GM19023 (cell line): ENCODE results near the gene GPX7.

Experiments used
- ATAC-seq: cut with Tn5 transposase; IDR thresholded peaks from one replicate; pipeline ENCODE4 v1.9.1; 2021; ENCODE audit warnings: mild to moderate bottlenecking, moderate library complexity; ENCODE audit not compliant: unreplicated experiment

GPX7 gene

DNA sequence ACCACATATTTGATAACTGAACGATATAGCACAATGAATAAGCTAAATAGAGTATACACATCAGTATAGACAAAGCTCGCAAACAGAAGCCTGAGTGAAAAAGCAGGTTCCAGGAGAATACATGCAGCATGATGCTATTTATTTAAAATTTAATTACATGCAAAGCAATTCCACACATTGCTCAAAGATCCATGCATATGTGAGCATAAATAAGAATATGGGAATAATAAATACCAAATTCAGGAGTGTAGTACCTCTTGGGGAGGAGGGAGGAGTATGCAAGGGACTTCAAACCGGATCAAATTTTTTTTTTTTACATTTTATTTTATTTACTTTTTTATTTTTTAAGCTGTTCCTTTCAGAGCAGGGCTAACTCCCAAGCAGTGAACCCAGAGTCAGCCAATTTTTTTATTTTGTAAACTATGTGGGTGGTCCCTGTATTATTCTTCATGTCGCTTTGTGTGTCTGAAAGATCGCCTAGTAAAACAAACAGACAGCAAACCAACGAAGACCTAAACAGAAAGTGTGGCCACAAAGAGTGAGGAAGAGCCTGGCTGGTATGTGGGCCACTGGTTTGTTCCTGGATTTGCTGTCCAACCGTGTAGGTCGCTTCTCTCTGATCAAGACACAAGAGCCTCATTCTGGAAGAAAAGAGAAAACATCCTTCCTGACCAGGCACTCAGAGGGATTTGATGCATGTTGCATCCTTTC is 26.6 kb downstream of the GPX7 start:
- no peak for ATAC-seq

DNA sequence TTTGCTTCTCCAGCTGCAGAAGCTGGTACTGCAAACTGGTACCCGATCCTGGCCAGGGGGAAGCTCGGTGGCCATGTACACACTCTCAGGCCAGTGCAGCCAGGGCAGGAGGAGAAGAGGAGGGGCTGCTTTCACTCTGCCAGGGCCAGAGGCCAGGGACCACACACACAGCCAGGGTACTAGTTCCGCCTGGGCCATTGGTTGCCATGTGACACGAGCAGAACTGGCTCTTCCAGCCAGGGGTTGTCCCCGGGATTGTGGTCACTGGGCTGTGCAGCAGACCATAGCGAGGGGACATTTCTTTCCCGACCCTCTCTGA is 27.1 kb downstream of the GPX7 start:
- no peak for ATAC-seq

DNA sequence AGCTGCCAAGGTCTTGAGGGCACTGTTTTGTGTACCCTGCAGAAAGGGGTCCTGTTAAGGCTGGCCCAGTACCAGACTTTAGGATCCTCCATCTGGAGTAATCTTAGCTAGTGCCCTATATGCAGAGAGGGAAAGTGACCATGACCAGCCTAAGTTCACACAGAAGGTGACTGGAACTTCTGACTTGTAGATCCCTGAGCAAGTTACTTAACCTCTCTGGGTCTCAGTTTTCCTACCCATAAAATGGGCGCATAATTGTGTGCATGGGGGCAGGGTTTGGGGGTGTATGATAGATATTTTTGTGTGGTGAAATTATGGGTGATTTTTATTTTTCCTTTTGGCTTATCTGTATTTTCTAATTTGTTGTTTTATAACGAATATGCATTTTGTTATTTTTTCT is 27.5 kb downstream of the GPX7 start:
- no peak for ATAC-seq

DNA sequence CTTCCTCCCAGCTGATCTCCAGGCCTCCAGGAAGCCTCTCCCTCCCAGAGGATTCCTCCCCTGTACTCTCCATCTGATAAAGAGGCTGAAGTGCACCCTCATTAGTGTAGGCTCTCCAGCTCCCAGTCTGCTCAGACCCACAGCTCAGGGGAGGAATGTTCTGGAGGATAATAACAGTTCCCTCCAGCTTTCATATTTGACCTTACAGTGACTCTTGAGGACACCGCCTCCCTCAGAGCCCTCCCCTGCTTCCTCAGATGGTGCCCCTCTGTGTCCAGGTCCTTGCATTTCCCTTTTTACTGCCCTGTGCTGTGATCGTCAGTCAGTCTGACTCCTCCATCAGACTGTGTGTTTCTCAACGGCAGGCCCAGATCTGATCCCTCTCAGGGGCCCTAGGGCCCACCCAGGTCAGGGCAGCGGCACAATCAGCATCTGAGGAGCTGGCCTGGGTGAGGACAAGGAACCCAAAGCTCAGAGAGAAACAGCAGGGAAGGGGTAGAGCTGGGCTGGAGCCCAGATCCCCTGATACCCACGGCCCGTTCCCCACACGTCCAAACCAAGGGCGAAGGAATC is 29.7 kb downstream of the GPX7 start:
- ATAC-seq: no peak

DNA sequence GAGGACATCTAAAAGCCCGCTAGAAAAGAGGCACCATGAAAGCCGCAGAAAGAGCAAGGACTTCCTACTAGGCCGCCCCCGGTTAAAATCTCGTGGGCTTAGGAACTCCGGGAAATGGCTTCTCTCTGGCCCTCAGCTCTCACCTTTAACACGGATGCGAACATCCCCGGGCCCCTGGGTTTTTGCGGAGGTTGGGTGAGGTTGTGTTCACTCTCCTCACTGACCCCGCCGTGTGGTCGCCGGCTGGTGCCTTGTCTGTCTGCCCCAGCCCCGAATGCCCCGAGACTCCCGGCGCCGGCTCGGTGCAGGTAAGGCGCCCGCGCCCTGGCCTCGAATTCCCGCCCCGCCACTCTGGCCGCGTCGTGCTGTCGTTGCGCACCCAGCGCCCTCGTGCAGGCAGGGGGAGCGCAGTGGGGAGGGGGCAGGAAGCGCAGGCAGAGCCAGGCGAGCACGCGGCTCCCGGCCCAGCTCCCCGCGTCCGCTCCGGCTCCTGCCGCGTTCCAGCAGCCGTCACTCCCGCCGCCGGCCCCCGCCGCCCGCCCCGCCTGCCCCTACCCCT is 30.6 kb downstream of the GPX7 start, which contains the start of gene SHISAL2A:
TSS of gene SHISAL2A (plus strand) at position 437 of the 559 bp plus-strand sequence. CDS start 326 bp downstream, outside the sequence.
- ATAC-seq: no peak

DNA sequence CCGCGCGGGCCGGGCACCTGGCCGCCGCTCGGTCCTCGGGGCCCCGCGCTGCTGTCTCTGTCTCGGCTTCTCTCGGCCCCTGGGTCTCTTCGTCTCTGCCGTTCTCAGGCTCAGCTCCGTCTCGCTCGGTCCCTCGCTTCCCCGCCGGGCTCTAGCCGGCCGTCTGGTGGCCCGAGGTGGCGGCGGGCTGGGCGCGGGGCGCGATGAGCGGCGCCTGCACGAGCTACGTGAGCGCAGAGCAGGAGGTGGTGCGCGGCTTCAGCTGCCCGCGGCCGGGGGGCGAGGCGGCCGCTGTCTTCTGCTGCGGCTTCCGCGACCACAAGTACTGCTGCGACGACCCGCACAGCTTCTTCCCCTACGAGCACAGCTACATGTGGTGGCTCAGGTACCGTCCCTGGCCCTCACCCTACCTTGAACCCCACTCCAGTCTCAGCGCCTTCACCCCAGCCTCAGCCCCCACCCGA is 31.2 kb downstream of the GPX7 start:
- no peak for ATAC-seq

DNA sequence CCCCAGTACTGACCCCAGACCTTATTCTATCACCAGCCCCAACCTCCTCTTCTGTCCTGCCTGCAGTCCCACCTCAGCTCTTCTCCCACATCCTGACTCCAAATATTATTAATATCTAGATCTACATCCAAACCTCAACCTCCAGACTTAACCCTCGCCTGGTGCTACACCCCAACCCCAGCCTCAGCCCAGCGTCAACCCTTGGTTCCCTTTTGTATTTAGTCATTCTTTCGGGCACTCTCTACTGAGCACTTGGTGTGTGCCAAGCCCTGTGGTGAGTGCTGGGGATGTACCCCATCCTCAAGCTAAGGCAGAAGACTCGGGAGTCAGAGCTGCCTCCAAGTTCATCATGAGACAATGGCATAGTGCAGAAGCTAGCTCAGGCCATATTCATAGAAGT is 31.9 kb downstream of the GPX7 start:
- no peak for ATAC-seq

DNA sequence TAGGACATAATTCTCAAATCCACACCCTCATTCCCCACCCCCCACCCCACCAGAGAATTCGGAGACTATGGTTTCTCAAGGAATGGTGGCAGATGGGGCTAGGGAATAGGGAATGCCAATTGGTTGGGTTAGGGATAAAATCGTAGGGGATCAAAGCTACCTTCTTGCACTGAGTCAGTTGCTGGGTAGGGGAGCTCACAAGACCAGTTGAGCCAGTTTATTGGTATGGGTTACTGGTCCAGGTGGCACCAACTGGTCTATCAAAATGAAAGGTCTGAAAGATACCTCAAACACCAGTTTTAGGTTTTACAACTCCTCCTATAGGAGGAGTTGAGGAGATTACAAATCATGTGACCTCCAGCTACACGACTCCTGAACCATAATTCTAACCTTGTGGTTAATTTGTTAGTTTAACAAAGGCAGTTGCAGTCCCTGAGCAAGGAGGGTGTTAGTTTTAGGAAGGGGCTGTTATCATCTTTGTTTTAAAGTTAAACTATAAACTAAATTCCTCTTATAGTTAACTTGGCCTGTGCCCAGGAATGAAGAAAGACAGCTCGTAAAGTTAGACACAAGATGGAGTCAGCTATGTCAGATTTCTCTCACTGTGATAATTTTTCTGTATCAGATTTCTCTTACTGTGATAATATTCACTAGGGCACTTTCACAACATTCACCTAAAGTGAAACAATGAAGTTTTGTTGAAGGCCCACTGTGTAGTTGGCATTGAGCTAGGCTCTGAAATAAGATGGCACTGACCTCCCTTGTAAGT is 33.3 kb downstream of the GPX7 start:
- ATAC-seq: no peak

DNA sequence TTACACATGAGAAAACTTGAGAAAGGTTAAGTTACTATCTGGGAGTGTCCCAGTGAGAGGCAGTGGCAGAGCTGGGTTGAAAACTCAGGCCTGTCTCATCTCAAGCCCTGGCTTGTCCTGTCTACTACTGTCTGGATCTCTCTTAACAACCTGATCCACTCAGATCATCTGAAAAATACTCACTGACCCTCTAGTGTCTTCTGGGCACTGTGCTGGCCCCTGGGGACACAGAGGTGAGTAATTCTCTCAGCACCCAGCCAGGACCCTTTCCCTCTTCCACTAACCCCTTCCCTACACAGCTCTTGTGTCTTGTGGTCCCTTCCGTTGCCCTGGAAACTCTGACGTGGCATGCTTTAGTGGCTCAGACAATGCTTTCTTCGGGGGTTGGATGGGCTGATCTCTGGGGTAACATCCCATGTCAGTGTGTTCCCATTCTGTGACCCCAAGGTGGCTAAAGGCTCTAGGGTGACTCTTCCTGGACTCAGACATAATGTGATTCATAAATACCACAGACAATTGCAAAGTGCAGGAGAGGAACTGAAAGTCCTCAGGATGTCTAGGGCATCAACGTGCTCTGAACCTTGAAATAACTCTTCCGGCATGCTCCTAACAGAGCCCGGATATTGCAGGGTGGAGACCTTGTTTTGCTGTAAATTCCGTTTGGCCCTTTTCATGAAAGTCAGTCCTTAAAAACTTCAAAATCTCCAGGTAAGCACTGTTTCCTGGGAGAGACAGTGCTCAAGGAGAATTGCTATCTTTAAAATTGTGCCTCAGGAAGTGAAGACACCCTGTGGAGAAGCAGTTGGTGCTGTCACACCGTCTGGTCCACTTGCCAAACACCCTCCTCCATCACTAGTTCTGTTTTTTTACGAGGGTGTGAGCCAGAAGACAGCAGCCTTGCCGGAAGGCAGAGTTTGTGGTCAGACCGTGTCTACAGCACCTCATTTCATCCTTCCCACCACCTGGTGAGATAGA is 34.8 kb downstream of the GPX7 start:
- peak; percentile 64 for ATAC-seq

DNA sequence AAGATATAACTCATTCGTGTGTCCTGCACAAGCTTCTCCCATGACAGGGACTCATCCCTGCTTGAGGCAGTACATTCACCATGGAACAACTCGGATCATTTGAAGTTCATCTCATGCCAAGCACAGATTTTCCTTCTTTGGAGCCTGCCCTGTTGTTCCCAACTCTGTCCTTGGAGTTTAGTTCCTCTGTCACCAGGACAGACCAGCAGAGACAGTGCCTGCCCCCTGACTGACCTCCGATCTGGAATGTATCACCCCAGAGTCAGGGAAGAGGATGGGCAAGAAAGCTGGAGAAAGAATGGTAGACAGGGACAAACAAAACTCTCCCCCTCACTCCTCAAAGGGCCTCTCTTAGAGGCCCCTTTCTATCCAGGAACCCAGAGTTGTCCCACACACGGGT is 35.8 kb downstream of the GPX7 start:
- no peak for ATAC-seq

DNA sequence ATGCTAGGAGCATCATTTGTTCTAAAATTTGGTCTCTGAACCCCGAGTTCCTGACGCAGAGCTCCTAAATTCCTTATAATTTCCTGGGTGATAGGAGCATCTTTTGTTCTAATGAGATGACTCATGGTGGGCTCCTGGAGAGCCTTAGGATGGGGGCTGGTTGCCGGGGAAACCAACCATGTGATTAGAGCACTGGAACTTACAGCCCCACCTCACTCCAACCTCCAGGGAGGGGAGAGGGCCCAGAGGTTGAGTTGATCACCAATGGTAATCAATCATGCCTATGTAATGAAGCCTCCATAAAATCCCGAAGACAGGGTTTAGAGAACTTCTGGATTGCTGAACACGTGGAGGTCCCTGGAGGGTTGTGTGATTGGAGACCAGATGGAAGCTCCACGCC is 38.5 kb downstream of the GPX7 start:
- no peak for ATAC-seq

DNA sequence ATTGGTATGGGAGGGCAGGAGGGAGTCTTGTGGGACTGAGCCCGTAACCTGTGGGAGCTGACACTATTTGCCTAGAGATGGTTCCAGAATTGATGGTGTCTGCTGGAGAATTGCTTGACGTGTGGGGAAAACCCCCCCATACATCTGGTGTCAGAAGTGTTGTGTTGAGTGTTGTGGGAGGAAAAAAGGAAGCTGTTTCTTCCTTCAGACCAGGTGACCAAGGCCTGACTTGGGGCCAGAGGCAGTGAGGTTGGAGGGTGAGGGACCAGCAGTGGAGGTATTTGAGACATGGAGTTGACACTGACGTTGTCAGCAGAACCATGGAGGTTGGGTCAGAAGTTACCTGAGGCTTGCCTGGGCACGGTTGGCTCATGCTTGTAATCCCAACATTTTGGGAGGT is 39.1 kb downstream of the GPX7 start:
- no peak for ATAC-seq

DNA sequence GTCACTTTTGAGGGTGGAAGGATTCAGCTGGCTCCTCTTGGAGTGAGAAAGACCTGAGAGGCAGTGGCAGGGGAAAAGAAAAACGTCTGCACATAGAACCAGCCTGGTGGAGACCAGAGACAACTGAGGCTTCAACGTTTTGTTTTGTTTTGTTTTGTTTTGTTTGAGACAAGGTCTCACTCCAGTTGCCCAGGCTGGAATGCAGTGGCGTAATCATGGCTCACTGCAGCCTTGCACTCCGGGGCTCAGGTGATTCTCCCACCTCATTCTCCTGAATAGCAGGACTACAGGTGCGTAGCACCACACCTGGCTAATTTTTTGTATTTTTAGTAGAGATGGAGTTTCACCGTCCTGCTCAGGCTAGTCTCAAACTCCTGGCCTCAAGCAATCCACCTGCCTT is 43.1 kb downstream of the GPX7 start:
- ATAC-seq: no peak

DNA sequence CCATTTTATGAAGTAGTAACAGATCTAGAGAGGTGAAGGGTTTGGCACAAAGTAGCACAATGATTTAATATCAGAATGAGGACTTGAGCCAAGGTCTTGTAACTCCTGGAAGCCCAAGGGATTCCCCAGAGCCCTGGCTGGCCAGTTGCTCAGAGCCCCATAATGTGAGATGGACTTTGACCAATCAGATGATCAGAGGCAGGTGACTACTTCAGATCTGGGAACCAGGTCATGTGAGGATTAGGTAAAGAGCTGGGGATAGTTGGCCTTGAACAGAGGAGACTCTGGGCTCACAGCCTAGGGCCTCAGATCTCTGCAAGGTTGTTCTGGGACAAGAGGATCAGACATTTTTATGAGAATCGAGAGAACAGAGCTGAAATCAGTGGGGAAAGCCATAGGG is 49.7 kb downstream of the GPX7 start:
- no peak for ATAC-seq

DNA sequence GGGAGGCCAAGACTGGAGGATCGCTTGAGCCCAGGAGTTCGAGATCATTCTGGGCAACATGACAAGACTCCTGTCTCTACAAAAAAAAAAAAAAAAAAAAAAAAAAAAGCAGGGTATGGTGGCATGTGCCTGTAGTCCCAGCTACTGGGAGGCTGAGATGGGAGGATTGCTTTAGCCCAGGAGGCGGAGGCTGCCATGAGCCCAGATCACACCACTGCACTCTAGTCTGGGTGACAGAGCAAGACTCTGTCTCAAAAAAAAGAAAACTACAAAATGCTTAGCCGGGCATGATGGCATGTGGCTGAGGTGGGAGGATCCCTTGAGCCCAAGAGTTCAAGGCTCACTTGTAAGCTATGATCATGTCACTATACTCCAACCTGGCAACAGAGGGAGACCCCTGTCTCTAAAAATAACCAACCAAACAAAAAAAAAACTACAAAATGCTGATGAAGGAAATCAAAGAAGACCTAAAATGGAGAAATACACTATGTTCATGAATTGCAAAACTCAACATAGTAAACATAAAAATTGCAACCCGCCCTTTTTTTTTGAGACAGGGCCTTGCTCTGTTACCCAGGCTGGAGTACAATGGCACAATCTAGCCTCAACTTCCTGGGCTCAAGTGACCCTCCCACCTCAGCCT is 51.2 kb downstream of the GPX7 start:
- no peak for ATAC-seq

DNA sequence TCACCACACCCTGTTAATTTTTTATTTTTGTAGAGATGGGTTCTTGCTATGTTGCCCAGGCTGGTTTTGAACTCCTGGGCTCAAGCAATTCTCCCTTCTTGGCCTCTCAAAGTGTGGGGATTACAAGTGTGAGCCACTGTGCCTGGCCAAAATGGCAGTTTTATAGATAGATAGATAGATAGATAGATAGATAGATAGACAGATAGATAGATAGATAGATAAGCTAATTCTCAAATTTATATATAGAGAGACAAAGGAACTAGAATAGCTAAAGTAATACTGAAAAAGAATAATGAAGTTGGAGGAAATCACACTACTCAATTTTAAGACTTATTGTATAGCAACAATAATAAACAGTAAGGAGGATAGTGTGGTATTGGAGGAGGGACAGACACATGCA is 51.9 kb downstream of the GPX7 start:
- no peak for ATAC-seq

DNA sequence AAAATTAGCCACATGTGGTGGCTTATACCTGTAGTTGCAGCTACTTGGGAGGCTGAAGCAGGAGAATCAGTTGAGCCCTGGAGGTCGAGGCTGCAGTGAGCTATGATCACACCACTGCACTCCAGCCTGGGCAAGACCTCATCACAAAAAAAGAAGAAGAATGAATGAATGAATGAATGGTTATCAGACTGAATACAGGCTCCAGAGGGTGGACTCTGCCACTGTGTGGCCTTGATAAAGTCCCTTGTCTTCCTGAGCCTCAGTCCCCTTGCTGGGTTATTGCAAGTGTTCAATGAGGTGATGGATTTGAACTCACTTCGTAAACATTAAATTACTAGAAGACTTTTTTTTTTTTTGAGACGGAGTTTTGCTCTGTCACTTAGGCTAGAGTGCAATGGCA is 55.5 kb downstream of the GPX7 start:
- no peak for ATAC-seq
